ENCODE data around the gene CNKSR3. TPM values are rescaled to one million over a fixed set of nuclear protein-coding genes. Genes with fewer than 3 reads are reported as not detected.

The CNKSR3 gene
- total and polyA plus RNA-seq, 2 of the 8 experiments (the other 6 are each of a cell fraction or from before 2014, with no cell fraction given) = 1.2 to 6.2 TPM

GRCh38 chr6:154529957-154530356 lies 19.5 kb upstream of the CNKSR3 start (continued):
- TF ChIP-seq CHD1 (IDR thresholded peaks at IDR 0.05; ENCODE audit: low read depth, low read length) (no peak), SP2 (IDR thresholded peaks at IDR 0.05; ENCODE audit: low read length) (no peak), SRF (IDR thresholded peaks at IDR 0.05; ENCODE audit: low read depth, low read length) (no peak), CTCF (IDR thresholded peaks at IDR 0.05; ENCODE audit: control extremely low read depth in 1 of 3, insufficient read depth in 1 of 3, low read depth in 1 of 3, low read length in 3 of 3) (no peak)
